Thyroid gland (tissue), 4 donors: Measurements from ENCODE around the gene KIAA1755. TPM values are rescaled to one million over a fixed set of nuclear protein-coding genes. Genes with fewer than 3 reads are reported as not detected.
A peak's percentile ranks its signal among the peaks of the same experiment; 100 is the strongest.

ENCODE experiments used
- DNase-seq, 2 donors: peaks; one replicate each; pipeline ENCODE4 v3.0.0-alpha.2; 2019
- H3K27ac ChIP-seq, 3 donors: fragments of 200-600 bp; sonication (generic); 1 replicate in 2 of 3; 2 replicates in 1 of 3; pipeline ENCODE4 v1.5.1; 2016 to 2019; ENCODE audit warnings: mild to moderate bottlenecking in 1 of 3, moderate library complexity in 1 of 3
- H3K27me3 ChIP-seq: fragments of 200-600 bp; sonication (generic); one replicate; pipeline ENCODE4 v1.5.1; 2019
- H3K36me3 ChIP-seq, 2 donors: fragments of 200-600 bp; sonication (generic); one replicate each; pipeline ENCODE4 v1.5.1; 2016 to 2019
- H3K4me1 ChIP-seq, 2 donors: fragments of 200-600 bp; sonication (generic); one replicate each; pipeline ENCODE4 v1.5.1; 2017 to 2019
- H3K4me3 ChIP-seq, 3 donors: fragments of 200-600 bp; sonication (generic); replicated peaks in 1 of 3; 1 replicate in 2 of 3; 2 replicates in 1 of 3; pipeline ENCODE4 v1.5.1; 2016; ENCODE audit warnings: mild to moderate bottlenecking in 1 of 3
- H3K9me3 ChIP-seq: fragments of 200-600 bp; sonication (generic); one replicate; pipeline ENCODE4 v1.5.1; 2017
- CTCF ChIP-seq, 6 experiments: fragments of 200-600 bp in 3 of 6; fragments of 450-650 bp in 3 of 6; sonication (generic) in 3 of 6; IDR thresholded peaks; one replicate each; pipeline ENCODE4 v1.5.1; 2016 to 2019; ENCODE audit warnings: antibody characterized with exemption in 6 of 6, mild to moderate bottlenecking in 2 of 6, inconsistent platforms in 1 of 6, moderate library complexity in 1 of 6
- POLR2A ChIP-seq, 2 donors: fragments of 450-650 bp; IDR thresholded peaks; one replicate each; pipeline ENCODE4 v1.6.1; 2017; ENCODE audit warnings: antibody characterized with exemption in 2 of 2, mild to moderate bottlenecking in 2 of 2, moderate library complexity in 1 of 2
- WGBS, 2 donors: methylation state at CpG; one replicate each; pipeline ENCODE4 v1.1.5; 2017; 5-methylcytosine and 5-hydroxymethylcytosine counted together
- intact Hi-C: fragments of 100-400 bp; cut with DNase I; formaldehyde crosslinking; loops from one replicate; pipeline ENCODE4 v1.15.1; 2023
- total RNA-seq, 4 donors: library from RNA; depleted of rRNA; stranded (reverse); fragments of >200 nt; gene quantifications; one replicate each; pipeline ENCODE4 v1.2.3, GENCODE V29; 2016

The KIAA1755 gene
- total RNA-seq, 4 donors from 2014 or later: 1.0 to 5.5 (median 1.7) TPM

- peaks cover 0 to 11% of the 10 kb centered on the region in 2 donors for H3K4me1 ChIP-seq
- no peak for DNase-seq
- intact Hi-C loops: no loop called here
Measured at GRCh38 chr20:38301309-38301708, 40.8 kb upstream of the KIAA1755 start.

GRCh38 chr20:38300438-38300837, 39.9 kb upstream of the KIAA1755 start:
- H3K36me3 ChIP-seq: no peaks in the 10 kb centered on the region
- H3K27me3 ChIP-seq: peaks cover 4% of the 10 kb centered on the region
- no peak overlapping the region for H3K4me3 ChIP-seq
- 91 to 92% methylated on average over 4 of the region's 4 CpGs for WGBS, 2 donors
- no peak for TF ChIP-seq CTCF (IDR thresholded peaks at IDR 0.05)
- TF ChIP-seq POLR2A (IDR thresholded peaks at IDR 0.05): no peak
- no peaks in the 10 kb centered on the region for H3K9me3 ChIP-seq
- no peak overlapping the region for H3K27ac ChIP-seq
- no peak for DNase-seq
- peaks cover 0 to 11% of the 10 kb centered on the region in 2 donors for H3K4me1 ChIP-seq
- intact Hi-C loops: no loop called here

More at GRCh38 chr20:38301309-38301708, 40.8 kb upstream of the KIAA1755 start:
- no peak overlapping the region for H3K27ac ChIP-seq
- WGBS, 2 donors: 95 to 97% methylated on average over 3 of the region's 3 CpGs
- no peaks in the 10 kb centered on the region for H3K9me3 ChIP-seq
- no peaks in the 10 kb centered on the region for H3K36me3 ChIP-seq
- H3K4me3 ChIP-seq: no peak overlapping the region
- H3K27me3 ChIP-seq: peaks cover 4% of the 10 kb centered on the region
- TF ChIP-seq CTCF (IDR thresholded peaks at IDR 0.05): no peak
- TF ChIP-seq POLR2A (IDR thresholded peaks at IDR 0.05): no peak

GRCh38 chr20:38299963-38300362, 39.4 kb upstream of the KIAA1755 start:
- Histone ChIP-seq H3K27ac (no peak overlapping the region), H3K4me3 (no peak overlapping the region), H3K27me3 (peaks cover 4% of the 10 kb centered on the region), H3K4me1 (peaks cover 0 to 11% of the 10 kb centered on the region in 2 donors), H3K36me3 (no peaks in the 10 kb centered on the region), H3K9me3 (no peaks in the 10 kb centered on the region)
- no peak for TF ChIP-seq CTCF (IDR thresholded peaks at IDR 0.05)
- TF ChIP-seq POLR2A (IDR thresholded peaks at IDR 0.05): no peak
- peak in 1 of 2 donors; percentile 13 for DNase-seq
- 47 to 51% methylated on average over 4 to 6 of the region's 6 CpGs for WGBS, 2 donors
- intact Hi-C loops: no loop called here

GRCh38 chr20:38298768-38299288, 38.3 kb upstream of the KIAA1755 start:
- H3K4me1 ChIP-seq: peaks cover 0 to 11% of the 10 kb centered on the region in 2 donors
- peak overlapping the region; percentile 31 to 58 (median 47) for H3K27ac ChIP-seq
- no peaks in the 10 kb centered on the region for H3K9me3 ChIP-seq
- DNase-seq: peak; percentile 50 to 60
- no peaks in the 10 kb centered on the region for H3K36me3 ChIP-seq
- TF ChIP-seq CTCF (IDR thresholded peaks at IDR 0.05) (no peak), POLR2A (IDR thresholded peaks at IDR 0.05) (no peak)
- intact Hi-C loops: no loop called here
- 27 to 44% methylated on average over 10 to 12 of the region's 13 CpGs for WGBS, 2 donors
- H3K4me3 ChIP-seq: no peak overlapping the region
- peaks cover 4% of the 10 kb centered on the region for H3K27me3 ChIP-seq

GRCh38 chr20:38297916-38298674, 37.6 kb upstream of the KIAA1755 start:
- intact Hi-C loops: no loop called here
- Histone ChIP-seq H3K4me3 (no peak overlapping the region), H3K9me3 (no peaks in the 10 kb centered on the region), H3K36me3 (no peaks in the 10 kb centered on the region), H3K27ac (peak overlapping the region in 2 of 3 donors; percentile 31 to 58), H3K27me3 (peaks cover 4% of the 10 kb centered on the region), H3K4me1 (peaks cover 0 to 11% of the 10 kb centered on the region in 2 donors)
- TF ChIP-seq CTCF (IDR thresholded peaks at IDR 0.05) (no peak), POLR2A (IDR thresholded peaks at IDR 0.05) (no peak)
- 92 to 93% methylated on average over 7 of the region's 7 CpGs for WGBS, 2 donors
- DNase-seq: no peak
